HL-60 (cell line): ENCODE results near the gene GAS6.

Experiments
- DNase-seq, 2 experiments: peaks; one replicate each; pipeline ENCODE4 v3.0.0-alpha.2; 2010 to 2020; ENCODE audit warnings: low read depth in 1 of 2, low spot score in 1 of 2
- H3K27ac ChIP-seq: fragments of 250-450 bp; sonication (Bioruptor Pico); replicated peaks from 2 replicates; pipeline ENCODE4 v1.5.1; 2020; ENCODE audit warnings: mild to moderate bottlenecking, moderate library complexity
- H3K27me3 ChIP-seq: fragments of 250-450 bp; sonication (Bioruptor Pico); 2 replicates; pipeline ENCODE4 v1.5.1; 2021; ENCODE audit warnings: mild to moderate bottlenecking, moderate library complexity; ENCODE audit not compliant: insufficient read depth, poor library complexity, severe bottlenecking
- H3K4me3 ChIP-seq: replicated peaks from 2 replicates; pipeline ENCODE4 v1.5.1; 2011; ENCODE audit warnings: mild to moderate bottlenecking, control low read depth, low read length; ENCODE audit not compliant: insufficient read depth
- CTCF ChIP-seq: IDR thresholded peaks from one replicate; pipeline ENCODE4 v1.5.1; 2011; ENCODE audit warnings: low read length, control low read depth, inconsistent platforms; ENCODE audit not compliant: insufficient read depth
- GABPA ChIP-seq: IDR thresholded peaks from 2 replicates; pipeline ENCODE4 v1.6.1; 2012; ENCODE audit warnings: low read depth
- POLR2AphosphoS5 ChIP-seq: IDR thresholded peaks from 2 replicates; pipeline ENCODE4 v1.6.1; 2012; ENCODE audit warnings: low read depth
- REST ChIP-seq: IDR thresholded peaks from 2 replicates; pipeline ENCODE4 v1.6.1; 2012; ENCODE audit warnings: low read depth; ENCODE audit not compliant: insufficient replicate concordance
- SPI1 ChIP-seq: IDR thresholded peaks from 2 replicates; pipeline ENCODE4 v1.6.1; 2012; ENCODE audit warnings: low read depth, mild to moderate bottlenecking, borderline replicate concordance

GAS6 gene

GRCh38 chr13:113821847-113822246, 42.0 kb downstream of the GAS6 start:
- TF ChIP-seq GABPA (no peak), CTCF (no peak), REST (no peak), SPI1 (no peak), POLR2AphosphoS5 (no peak)
- H3K27ac ChIP-seq, result no peak overlapping the region
- H3K27me3 ChIP-seq, result no peaks in the 10 kb centered on the region
- no peak for DNase-seq
- no peak overlapping the region for H3K4me3 ChIP-seq

- no peak for DNase-seq
- Histone ChIP-seq H3K4me3 (no peak overlapping the region), H3K27me3 (no peaks in the 10 kb centered on the region), H3K27ac (no peak overlapping the region)
- TF ChIP-seq CTCF, result no peak
- no peak for TF ChIP-seq REST
- no peak for TF ChIP-seq GABPA
- no peak for TF ChIP-seq SPI1
Observed at GRCh38 chr13:113820813-113821651, 42.8 kb downstream of the GAS6 start.

DNA sequence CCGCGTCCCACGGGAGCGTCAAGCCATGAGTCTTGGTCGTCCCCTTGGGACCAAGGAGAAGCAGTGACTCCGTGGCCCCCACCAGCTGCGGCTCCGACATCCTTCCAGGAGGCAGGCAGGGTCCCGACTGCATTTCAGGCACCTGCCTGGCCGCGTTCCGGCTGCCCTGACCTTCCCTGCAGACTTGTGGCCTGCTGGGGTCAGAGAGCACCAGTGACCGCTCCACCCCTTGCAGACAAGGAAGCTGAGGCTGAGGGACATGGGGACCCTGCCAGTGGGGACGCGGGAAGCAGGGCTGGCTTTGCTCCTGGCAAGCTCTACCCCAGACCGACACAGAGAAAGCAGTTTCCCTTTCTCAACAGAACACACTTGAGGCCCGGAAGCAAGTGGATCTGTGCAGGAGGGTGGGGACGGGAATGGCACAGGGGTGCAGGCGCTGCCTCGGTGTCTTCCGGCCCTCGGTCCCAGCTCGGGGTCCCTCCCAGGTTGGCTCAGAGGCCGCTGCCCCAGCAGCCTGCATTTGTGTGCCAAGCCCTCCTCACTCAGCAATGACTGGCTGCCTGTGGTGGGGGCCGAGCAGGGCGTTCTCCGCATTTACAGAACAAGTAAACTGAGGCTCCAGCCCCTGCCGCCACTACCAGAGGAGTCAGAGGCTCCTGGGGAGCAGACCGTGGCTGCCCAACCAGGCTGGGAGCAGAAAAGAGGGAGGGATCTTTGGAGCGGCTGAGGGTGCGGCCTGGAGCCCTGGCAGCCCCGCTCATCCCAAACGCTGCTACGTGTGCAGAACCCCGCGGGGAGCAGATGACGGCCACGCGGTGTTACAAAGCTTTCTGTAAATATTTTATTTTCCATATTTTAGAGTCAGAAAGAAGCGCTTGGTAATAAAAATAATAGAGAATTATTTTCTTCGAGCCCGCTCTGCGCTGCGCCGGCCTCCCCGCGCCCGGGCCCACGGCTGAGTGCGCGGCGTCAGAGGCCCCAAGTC, 43.9 kb downstream of the GAS6 start:
- TF ChIP-seq REST (no peak), SPI1 (no peak), CTCF (no peak), POLR2AphosphoS5 (no peak), GABPA (no peak)
- DNase-seq, result no peak
- Histone ChIP-seq H3K4me3 (no peak overlapping the region), H3K27me3 (no peaks in the 10 kb centered on the region), H3K27ac (no peak overlapping the region)
